ENCODE measurements around the gene APOC1.

GRCh38 chr19:44947041-44947581 lies 32.7 kb downstream of the APOC1 start:
- TF ChIP-seq CTCF (IDR thresholded peaks at IDR 0.05), result no peak
- TF ChIP-seq POLR2A (IDR thresholded peaks at IDR 0.05), result no peak
